GM23338 (cell line): ENCODE measurements around the gene DEDD2. TPM values are rescaled to one million over a fixed set of nuclear protein-coding genes. Genes with fewer than 3 reads are reported as not detected.

Experiments used
- ATAC-seq: fragments of 200-7000 bp; cut with Tn5 transposase; 3 replicates; pipeline ENCODE4 v1.9.1; 2020
- DNase-seq: peaks from one replicate; pipeline ENCODE4 v3.0.0-alpha.2; 2015; ENCODE audit warnings: low spot score
- H2AFZ ChIP-seq: fragments of 200-600 bp; sonication (generic); 2 replicates; pipeline ENCODE4 v1.8.0; 2016; ENCODE audit warnings: antibody characterized with exemption, mild to moderate bottlenecking, moderate library complexity
- H3F3A ChIP-seq: fragments of 200-600 bp; sonication (generic); replicated peaks from 2 replicates; pipeline ENCODE4 v1.8.0; 2017; ENCODE audit warnings: antibody characterized with exemption, mixed run types, low read depth
- H3K27ac ChIP-seq: fragments of 200-600 bp; sonication (generic); 2 replicates; pipeline ENCODE4 v1.6.1; 2016; ENCODE audit warnings: low read depth
- H3K27me3 ChIP-seq: fragments of 200-600 bp; sonication (generic); 2 replicates; pipeline ENCODE4 v1.8.0; 2016; ENCODE audit warnings: mild to moderate bottlenecking, mixed run types, moderate library complexity; ENCODE audit not compliant: insufficient read depth
- H3K36me3 ChIP-seq: fragments of 200-600 bp; sonication (generic); 2 replicates; pipeline ENCODE4 v1.8.0; 2016; ENCODE audit warnings: mild to moderate bottlenecking; ENCODE audit not compliant: insufficient read depth
- H3K4me1 ChIP-seq: fragments of 200-600 bp; sonication (generic); 2 replicates; pipeline ENCODE4 v1.8.0; 2016; ENCODE audit warnings: mild to moderate bottlenecking, moderate library complexity; ENCODE audit not compliant: insufficient read depth
- H3K4me2 ChIP-seq: fragments of 200-600 bp; sonication (generic); 2 replicates; pipeline ENCODE4 v1.7.1; 2017; ENCODE audit warnings: mixed run types
- H3K4me3 ChIP-seq: fragments of 200-600 bp; sonication (generic); 2 replicates; pipeline ENCODE4 v1.6.1; 2016; ENCODE audit warnings: mixed run types
- H3K79me2 ChIP-seq: fragments of 200-600 bp; sonication (generic); replicated peaks from 2 replicates; pipeline ENCODE4 v1.8.0; 2017; ENCODE audit warnings: mild to moderate bottlenecking; ENCODE audit not compliant: insufficient read depth
- H3K9me2 ChIP-seq: fragments of 200-600 bp; sonication (generic); 2 replicates; pipeline ENCODE4 v1.8.0; 2017; ENCODE audit not compliant: insufficient read depth
- H4K20me1 ChIP-seq: fragments of 200-600 bp; sonication (generic); replicated peaks from 2 replicates; pipeline ENCODE4 v1.8.0; 2017; ENCODE audit warnings: mild to moderate bottlenecking; ENCODE audit not compliant: insufficient read depth
- H3K27ac Mint-ChIP-seq: 2 replicates; pipeline ENCODE4 v1.8.0; 2020; ENCODE audit warnings: inconsistent platforms, mild to moderate bottlenecking, moderate library complexity, mixed read lengths
- H3K27me3 Mint-ChIP-seq: 3 replicates; pipeline ENCODE4 v1.8.0; 2022; ENCODE audit warnings: low read depth, mild to moderate bottlenecking, moderate library complexity, mixed read lengths, inconsistent platforms; ENCODE audit not compliant: insufficient read depth, poor library complexity
- H3K36me3 Mint-ChIP-seq: 3 replicates; pipeline ENCODE4 v1.8.0; 2021; ENCODE audit warnings: low read depth, mild to moderate bottlenecking, inconsistent platforms, moderate library complexity, mixed read lengths
- H3K4me1 Mint-ChIP-seq: 3 replicates; pipeline ENCODE4 v1.8.0; 2020; ENCODE audit warnings: mild to moderate bottlenecking, inconsistent platforms, mixed read lengths
- H3K4me3 Mint-ChIP-seq: 3 replicates; pipeline ENCODE4 v1.8.0; 2021; ENCODE audit warnings: moderate library complexity, mild to moderate bottlenecking, inconsistent platforms, mixed read lengths
- H3K9me3 Mint-ChIP-seq: 3 replicates; pipeline ENCODE4 v1.8.0; 2020; ENCODE audit warnings: moderate library complexity, mild to moderate bottlenecking, inconsistent platforms, mixed read lengths
- NANOG ChIP-seq: IDR thresholded peaks from 2 replicates; pipeline ENCODE4 v1.6.1; 2016; ENCODE audit warnings: antibody characterized with exemption, borderline replicate concordance
- polyA plus RNA-seq: library from polyadenylated mRNA; unstranded; fragments of >200 nt; fragmentation: Nextera tagmentation; extraction: Ambion mirVana; gene quantifications from 2 replicates; pipeline ENCODE4 v1.2.1, GENCODE V29; 2016
- total RNA-seq: library from RNA; depleted of rRNA; stranded (reverse); fragments of >200 nt; shearing (Covaris generic); gene quantifications from 2 replicates; pipeline ENCODE4 v1.2.3, GENCODE V29; 2014
- TF ChIP-seq, protein P1 (sequence below): fragments of 250-450 bp; sonication (Bioruptor Pico); IDR thresholded peaks from 2 replicates; pipeline ENCODE4 v1.5.0; 2020; ENCODE audit warnings: mild to moderate bottlenecking, moderate library complexity
- TF ChIP-seq, protein P2 (sequence below): IDR thresholded peaks from one replicate; pipeline ENCODE4 v1.6.1; 2018; ENCODE audit warnings: antibody characterized with exemption; ENCODE audit not compliant: unreplicated experiment
- TF ChIP-seq, protein P3 (sequence below): IDR thresholded peaks from 2 replicates; pipeline ENCODE4 v1.6.1; 2016; ENCODE audit warnings: antibody characterized with exemption

The DEDD2 gene
- total and polyA plus RNA-seq, 2 experiments from 2014 or later = 23.4 to 63.0 TPM

GRCh38 chr19:42250666-42251531 lies 33.4 kb upstream of the DEDD2 start:
- H3K79me2 ChIP-seq = peaks cover 38% of the 10 kb centered on the region
- Mint-ChIP-seq H3K36me3 (peaks cover 10% of the 10 kb centered on the region; the same call in 2 of the 3 replicates), H3K27ac (0 out of 2 replicates have a peak overlapping the region, but pooled peaks have one; percentile 62), H3K4me1 (peaks cover 38% of the 10 kb centered on the region), H3K9me3 (no peaks in the 10 kb centered on the region; the same call in 2 of the 3 replicates), H3K27me3 (peaks cover 24% of the 10 kb centered on the region), H3K4me3 (0 out of 3 replicates have a peak overlapping the region, but pooled peaks have one; percentile 16)
- H2AFZ ChIP-seq = no peak overlapping the region
- no peaks in the 10 kb centered on the region for H3K9me2 ChIP-seq
- H3K27ac ChIP-seq = no peak overlapping the region
- peak overlapping the region; percentile 55; the same call in 1 of the 2 replicates for H3K4me2 ChIP-seq
- peaks cover 18% of the 10 kb centered on the region for H3F3A ChIP-seq
- DNase-seq = no peak
- no peaks in the 10 kb centered on the region for H3K27me3 ChIP-seq
- peaks cover 33% of the 10 kb centered on the region for H3K4me1 ChIP-seq
- no peak overlapping the region for H3K4me3 ChIP-seq
- ATAC-seq = no peak
- no peaks in the 10 kb centered on the region for H3K36me3 ChIP-seq
- no peaks in the 10 kb centered on the region; the same call in 1 of the 2 replicates for H4K20me1 ChIP-seq
- TF ChIP-seq, protein P1, sequence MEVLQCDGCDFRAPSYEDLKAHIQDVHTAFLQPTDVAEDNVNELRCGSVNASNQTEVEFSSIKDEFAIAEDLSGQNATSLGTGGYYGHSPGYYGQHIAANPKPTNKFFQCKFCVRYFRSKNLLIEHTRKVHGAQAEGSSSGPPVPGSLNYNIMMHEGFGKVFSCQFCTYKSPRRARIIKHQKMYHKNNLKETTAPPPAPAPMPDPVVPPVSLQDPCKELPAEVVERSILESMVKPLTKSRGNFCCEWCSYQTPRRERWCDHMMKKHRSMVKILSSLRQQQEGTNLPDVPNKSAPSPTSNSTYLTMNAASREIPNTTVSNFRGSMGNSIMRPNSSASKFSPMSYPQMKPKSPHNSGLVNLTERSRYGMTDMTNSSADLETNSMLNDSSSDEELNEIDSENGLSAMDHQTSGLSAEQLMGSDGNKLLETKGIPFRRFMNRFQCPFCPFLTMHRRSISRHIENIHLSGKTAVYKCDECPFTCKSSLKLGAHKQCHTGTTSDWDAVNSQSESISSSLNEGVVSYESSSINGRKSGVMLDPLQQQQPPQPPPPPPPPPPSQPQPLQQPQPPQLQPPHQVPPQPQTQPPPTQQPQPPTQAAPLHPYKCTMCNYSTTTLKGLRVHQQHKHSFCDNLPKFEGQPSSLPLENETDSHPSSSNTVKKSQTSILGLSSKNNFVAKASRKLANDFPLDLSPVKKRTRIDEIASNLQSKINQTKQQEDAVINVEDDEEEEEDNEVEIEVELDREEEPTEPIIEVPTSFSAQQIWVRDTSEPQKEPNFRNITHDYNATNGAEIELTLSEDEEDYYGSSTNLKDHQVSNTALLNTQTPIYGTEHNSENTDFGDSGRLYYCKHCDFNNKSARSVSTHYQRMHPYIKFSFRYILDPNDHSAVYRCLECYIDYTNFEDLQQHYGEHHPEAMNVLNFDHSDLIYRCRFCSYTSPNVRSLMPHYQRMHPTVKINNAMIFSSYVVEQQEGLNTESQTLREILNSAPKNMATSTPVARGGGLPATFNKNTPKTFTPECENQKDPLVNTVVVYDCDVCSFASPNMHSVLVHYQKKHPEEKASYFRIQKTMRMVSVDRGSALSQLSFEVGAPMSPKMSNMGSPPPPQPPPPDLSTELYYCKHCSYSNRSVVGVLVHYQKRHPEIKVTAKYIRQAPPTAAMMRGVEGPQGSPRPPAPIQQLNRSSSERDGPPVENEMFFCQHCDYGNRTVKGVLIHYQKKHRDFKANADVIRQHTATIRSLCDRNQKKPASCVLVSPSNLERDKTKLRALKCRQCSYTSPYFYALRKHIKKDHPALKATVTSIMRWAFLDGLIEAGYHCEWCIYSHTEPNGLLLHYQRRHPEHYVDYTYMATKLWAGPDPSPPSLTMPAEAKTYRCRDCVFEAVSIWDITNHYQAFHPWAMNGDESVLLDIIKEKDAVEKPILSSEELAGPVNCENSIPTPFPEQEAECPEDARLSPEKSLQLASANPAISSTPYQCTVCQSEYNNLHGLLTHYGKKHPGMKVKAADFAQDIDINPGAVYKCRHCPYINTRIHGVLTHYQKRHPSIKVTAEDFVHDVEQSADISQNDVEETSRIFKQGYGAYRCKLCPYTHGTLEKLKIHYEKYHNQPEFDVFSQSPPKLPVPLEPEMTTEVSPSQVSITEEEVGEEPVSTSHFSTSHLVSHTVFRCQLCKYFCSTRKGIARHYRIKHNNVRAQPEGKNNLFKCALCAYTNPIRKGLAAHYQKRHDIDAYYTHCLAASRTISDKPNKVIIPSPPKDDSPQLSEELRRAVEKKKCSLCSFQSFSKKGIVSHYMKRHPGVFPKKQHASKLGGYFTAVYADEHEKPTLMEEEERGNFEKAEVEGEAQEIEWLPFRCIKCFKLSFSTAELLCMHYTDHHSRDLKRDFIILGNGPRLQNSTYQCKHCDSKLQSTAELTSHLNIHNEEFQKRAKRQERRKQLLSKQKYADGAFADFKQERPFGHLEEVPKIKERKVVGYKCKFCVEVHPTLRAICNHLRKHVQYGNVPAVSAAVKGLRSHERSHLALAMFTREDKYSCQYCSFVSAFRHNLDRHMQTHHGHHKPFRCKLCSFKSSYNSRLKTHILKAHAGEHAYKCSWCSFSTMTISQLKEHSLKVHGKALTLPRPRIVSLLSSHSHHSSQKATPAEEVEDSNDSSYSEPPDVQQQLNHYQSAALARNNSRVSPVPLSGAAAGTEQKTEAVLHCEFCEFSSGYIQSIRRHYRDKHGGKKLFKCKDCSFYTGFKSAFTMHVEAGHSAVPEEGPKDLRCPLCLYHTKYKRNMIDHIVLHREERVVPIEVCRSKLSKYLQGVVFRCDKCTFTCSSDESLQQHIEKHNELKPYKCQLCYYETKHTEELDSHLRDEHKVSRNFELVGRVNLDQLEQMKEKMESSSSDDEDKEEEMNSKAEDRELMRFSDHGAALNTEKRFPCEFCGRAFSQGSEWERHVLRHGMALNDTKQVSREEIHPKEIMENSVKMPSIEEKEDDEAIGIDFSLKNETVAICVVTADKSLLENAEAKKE (CRISPR knock-in tag) = no peak
- TF ChIP-seq NANOG = no peak
- TF ChIP-seq, protein P2, sequence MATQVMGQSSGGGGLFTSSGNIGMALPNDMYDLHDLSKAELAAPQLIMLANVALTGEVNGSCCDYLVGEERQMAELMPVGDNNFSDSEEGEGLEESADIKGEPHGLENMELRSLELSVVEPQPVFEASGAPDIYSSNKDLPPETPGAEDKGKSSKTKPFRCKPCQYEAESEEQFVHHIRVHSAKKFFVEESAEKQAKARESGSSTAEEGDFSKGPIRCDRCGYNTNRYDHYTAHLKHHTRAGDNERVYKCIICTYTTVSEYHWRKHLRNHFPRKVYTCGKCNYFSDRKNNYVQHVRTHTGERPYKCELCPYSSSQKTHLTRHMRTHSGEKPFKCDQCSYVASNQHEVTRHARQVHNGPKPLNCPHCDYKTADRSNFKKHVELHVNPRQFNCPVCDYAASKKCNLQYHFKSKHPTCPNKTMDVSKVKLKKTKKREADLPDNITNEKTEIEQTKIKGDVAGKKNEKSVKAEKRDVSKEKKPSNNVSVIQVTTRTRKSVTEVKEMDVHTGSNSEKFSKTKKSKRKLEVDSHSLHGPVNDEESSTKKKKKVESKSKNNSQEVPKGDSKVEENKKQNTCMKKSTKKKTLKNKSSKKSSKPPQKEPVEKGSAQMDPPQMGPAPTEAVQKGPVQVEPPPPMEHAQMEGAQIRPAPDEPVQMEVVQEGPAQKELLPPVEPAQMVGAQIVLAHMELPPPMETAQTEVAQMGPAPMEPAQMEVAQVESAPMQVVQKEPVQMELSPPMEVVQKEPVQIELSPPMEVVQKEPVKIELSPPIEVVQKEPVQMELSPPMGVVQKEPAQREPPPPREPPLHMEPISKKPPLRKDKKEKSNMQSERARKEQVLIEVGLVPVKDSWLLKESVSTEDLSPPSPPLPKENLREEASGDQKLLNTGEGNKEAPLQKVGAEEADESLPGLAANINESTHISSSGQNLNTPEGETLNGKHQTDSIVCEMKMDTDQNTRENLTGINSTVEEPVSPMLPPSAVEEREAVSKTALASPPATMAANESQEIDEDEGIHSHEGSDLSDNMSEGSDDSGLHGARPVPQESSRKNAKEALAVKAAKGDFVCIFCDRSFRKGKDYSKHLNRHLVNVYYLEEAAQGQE = no peak
- TF ChIP-seq, protein P3, sequence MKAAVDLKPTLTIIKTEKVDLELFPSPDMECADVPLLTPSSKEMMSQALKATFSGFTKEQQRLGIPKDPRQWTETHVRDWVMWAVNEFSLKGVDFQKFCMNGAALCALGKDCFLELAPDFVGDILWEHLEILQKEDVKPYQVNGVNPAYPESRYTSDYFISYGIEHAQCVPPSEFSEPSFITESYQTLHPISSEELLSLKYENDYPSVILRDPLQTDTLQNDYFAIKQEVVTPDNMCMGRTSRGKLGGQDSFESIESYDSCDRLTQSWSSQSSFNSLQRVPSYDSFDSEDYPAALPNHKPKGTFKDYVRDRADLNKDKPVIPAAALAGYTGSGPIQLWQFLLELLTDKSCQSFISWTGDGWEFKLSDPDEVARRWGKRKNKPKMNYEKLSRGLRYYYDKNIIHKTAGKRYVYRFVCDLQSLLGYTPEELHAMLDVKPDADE = no peak
